ENCODE measurements around the gene SRF. TPM values are rescaled to one million over a fixed set of nuclear protein-coding genes. Genes with fewer than 3 reads are reported as not detected.
A peak's percentile ranks its signal among the peaks of the same experiment; 100 is the strongest.

SRF gene
- 33.8 TPM for polyA plus RNA-seq (2013, experiment 1 of 2)
- polyA plus RNA-seq (2013, experiment 2 of 2) = 33.2 TPM

DNA sequence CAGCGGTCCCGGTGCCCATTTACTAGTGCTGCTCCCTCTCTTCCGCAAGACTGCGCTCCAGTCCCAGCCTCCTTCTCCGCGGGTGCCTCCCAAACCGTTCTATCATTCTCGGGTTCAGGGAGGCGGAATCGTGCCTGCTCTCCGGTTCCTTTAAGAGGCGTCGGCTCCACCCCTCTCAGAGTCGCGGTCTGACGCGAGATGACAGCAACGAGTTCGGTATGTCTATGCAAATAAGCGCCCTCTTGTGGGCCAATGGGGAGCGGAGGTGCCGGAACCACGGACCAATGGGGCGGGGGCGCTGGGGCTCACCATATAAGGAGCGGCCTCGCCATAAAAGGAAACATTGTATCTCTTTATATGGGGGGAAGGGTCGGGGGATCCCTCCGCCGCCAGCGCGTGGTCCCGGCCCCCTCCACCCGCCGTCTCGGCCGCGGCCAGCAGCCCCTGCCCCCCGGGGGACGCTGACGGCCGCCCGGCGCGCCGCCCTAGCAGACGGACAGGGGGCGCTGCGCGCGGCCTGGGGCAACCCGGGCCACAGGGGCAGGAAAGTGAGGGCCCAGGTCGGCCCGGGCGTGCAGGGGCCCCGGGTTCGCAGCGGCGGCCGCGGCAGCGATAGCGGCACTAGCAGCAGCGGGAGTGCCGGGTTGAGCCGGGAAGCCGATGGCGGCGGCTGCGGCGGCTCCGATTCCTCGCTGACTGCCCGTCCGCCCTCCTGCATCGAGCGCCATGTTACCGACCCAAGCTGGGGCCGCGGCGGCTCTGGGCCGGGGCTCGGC, at the start of gene SRF:
Gene SRF, plus strand, starts transcription at position 339 of the 776 bp plus-strand sequence. Its CDS starts 388 bp downstream, at position 727.
- Histone ChIP-seq H3K79me1 (ENCODE audit: low read depth, low read length) (peaks cover 18% of the 10 kb centered on the region), H3K27me3 (ENCODE audit: control insufficient read depth in 3 of 3, insufficient read depth in 3 of 3, low read depth in 1 of 3, low read length in 3 of 3) (no peaks in the 10 kb centered on the region), H3K4me3 (ENCODE audit: low read length in 2 of 2) (peak within 1 kb of the TSS; percentile 78 to 96), H3K4me2 (ENCODE audit: insufficient read depth, low read length, poor library complexity, severe bottlenecking) (peak within 1 kb of the TSS; percentile 85), H3K23ac (ENCODE audit: low read depth, low read length, poor library complexity) (peak within 1 kb of the TSS; percentile 83), H2AFZ (ENCODE audit: low read length) (peak within 1 kb of the TSS; percentile 83), H3K9ac (ENCODE audit: low read depth, low read length, poor library complexity) (peak within 1 kb of the TSS; percentile 94), H3K27ac (replicated peaks; ENCODE audit: low read length) (peak within 1 kb of the TSS; percentile 97), H2BK5ac (ENCODE audit: low read length) (peak within 1 kb of the TSS; percentile 96), H4K8ac (ENCODE audit: low read depth, low read length) (no peak within 1 kb of the TSS), H2BK15ac (ENCODE audit: low read length) (peak within 1 kb of the TSS; percentile 33), H2AK5ac (ENCODE audit: low read depth, low read length) (peak within 1 kb of the TSS; percentile 74), H3K4me1 (ENCODE audit: control insufficient read depth in 2 of 2, insufficient read depth in 1 of 2, low read depth in 1 of 2, low read length in 2 of 2) (peaks cover 17 to 23% of the 10 kb centered on the region in 2 donors), H3K4ac (ENCODE audit: low read length) (no peak within 1 kb of the TSS), H2BK12ac (ENCODE audit: low read length) (no peak within 1 kb of the TSS), H3K36me3 (replicated peaks in 1 of 2; ENCODE audit: control insufficient read depth in 2 of 2, insufficient read depth in 2 of 2, low read length in 2 of 2) (peaks cover 12 to 20% of the 10 kb centered on the region in 2 donors), H4K91ac (ENCODE audit: low read depth, low read length, poor library complexity) (no peak within 1 kb of the TSS), H3K9me3 (replicated peaks in 1 of 2; ENCODE audit: control insufficient read depth in 2 of 2, insufficient read depth in 1 of 2, low read depth in 1 of 2, low read length in 2 of 2) (peaks cover 0 to 2% of the 10 kb centered on the region in 2 donors), H2BK120ac (ENCODE audit: low read depth, low read length) (peak within 1 kb of the TSS; percentile 32), H3K14ac (ENCODE audit: low read length) (peak within 1 kb of the TSS; percentile 78), H3K18ac (ENCODE audit: low read length) (peak within 1 kb of the TSS; percentile 97)
- no CpG with 5 or more reads among the region's 83 CpGs for WGBS, 2 donors (ENCODE audit: extremely low coverage in 2 of 2, insufficient read length in 2 of 2, insufficient replicate concordance in 1 of 2)
- peak; percentile 100 for DNase-seq (ENCODE audit: low spot score)

DNA sequence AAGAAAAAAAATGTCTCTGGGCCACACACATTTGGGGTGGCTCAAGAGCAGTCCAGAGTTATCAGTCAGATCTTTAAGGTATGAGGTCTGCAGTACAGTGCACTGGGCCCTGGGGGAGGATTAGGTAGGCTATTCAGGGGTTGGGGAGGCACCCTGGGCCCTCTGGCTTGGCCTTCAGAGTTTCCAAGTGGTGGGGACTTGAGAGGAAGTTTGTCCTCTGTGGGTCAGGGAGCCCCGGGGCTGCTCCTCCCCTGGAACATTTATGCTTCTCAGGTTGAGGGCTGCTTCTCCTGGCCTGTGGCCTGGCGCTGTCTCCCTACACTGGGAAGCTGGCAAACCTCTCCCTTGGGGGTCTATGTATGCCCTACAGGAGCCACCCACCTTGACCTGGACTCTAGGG, 48.9 kb upstream of the SRF start:
- Histone ChIP-seq H3K4ac (ENCODE audit: low read length) (no peak overlapping the region), H4K91ac (ENCODE audit: low read depth, low read length, poor library complexity) (no peak overlapping the region), H4K8ac (ENCODE audit: low read depth, low read length) (no peak overlapping the region), H2BK120ac (ENCODE audit: low read depth, low read length) (no peak overlapping the region), H2BK12ac (ENCODE audit: low read length) (no peak overlapping the region), H2BK5ac (ENCODE audit: low read length) (no peak overlapping the region), H3K4me2 (ENCODE audit: insufficient read depth, low read length, poor library complexity, severe bottlenecking) (no peak overlapping the region), H3K9ac (ENCODE audit: low read depth, low read length, poor library complexity) (no peak overlapping the region), H3K14ac (ENCODE audit: low read length) (no peak overlapping the region), H2AK5ac (ENCODE audit: low read depth, low read length) (no peak overlapping the region), H3K4me1 (ENCODE audit: control insufficient read depth in 2 of 2, insufficient read depth in 1 of 2, low read depth in 1 of 2, low read length in 2 of 2) (peaks cover 5 to 20% of the 10 kb centered on the region in 2 donors), H2BK15ac (ENCODE audit: low read length) (no peak overlapping the region), H3K23ac (ENCODE audit: low read depth, low read length, poor library complexity) (no peak overlapping the region), H3K27me3 (ENCODE audit: control insufficient read depth in 3 of 3, insufficient read depth in 3 of 3, low read depth in 1 of 3, low read length in 3 of 3) (no peaks in the 10 kb centered on the region), H2AFZ (ENCODE audit: low read length) (no peak overlapping the region), H3K27ac (replicated peaks; ENCODE audit: low read length) (no peak overlapping the region), H3K79me1 (ENCODE audit: low read depth, low read length) (peaks cover 13% of the 10 kb centered on the region), H3K4me3 (ENCODE audit: low read length in 2 of 2) (no peak overlapping the region), H3K18ac (ENCODE audit: low read length) (peak overlapping the region; percentile 30), H3K36me3 (replicated peaks in 1 of 2; ENCODE audit: control insufficient read depth in 2 of 2, insufficient read depth in 2 of 2, low read length in 2 of 2) (no peaks in the 10 kb centered on the region), H3K9me3 (replicated peaks in 1 of 2; ENCODE audit: control insufficient read depth in 2 of 2, insufficient read depth in 1 of 2, low read depth in 1 of 2, low read length in 2 of 2) (no peaks in the 10 kb centered on the region)
- no peak for DNase-seq (ENCODE audit: low spot score)
- no CpG with 5 or more reads among the region's 2 CpGs for WGBS, 2 donors (ENCODE audit: extremely low coverage in 2 of 2, insufficient read length in 2 of 2, insufficient replicate concordance in 1 of 2)

DNA sequence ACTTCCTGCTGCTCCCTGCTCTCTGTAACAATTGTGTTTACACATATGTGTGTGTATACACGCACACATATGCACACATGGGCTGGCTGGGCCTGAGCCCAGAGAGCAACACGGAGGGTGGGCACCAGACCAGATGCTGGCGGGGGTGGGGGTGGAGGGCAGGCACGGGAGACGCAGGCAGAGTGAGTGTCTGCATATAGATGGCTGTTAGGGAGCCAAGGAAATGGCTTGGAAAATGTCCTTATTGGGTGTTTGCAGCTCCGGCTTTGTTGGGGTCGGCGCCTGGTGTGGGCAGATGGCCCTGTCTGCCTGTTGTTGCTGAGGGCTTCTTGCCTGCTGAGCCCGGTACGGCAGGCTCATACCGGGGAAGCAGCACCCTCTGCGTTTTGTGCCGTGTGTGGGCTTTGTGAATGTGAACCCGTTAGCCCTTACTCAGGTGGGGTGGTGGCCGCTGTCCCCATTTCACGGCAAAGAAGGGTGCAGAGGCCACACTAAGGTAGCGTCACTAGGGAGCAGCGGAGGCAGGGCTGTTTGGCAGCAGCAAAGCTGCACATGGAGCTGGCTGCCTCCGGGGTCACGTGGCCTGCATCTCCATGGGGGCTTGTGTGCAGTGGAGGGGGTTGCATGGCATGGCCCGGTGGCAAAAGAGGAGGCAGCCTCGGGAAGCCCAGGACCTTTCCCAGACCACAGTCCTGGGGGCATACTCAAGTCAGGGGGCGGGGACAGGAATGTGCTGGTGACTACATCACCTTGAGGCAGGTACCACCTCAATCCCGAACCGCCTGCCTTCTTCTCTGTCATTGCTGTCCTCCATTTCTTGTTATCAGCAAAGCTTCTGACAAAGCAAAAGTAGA, 47.4 kb upstream of the SRF start:
- peak overlapping the region; percentile 20 for H3K18ac ChIP-seq (ENCODE audit: low read length)
- peaks cover 14% of the 10 kb centered on the region for H3K79me1 ChIP-seq (ENCODE audit: low read depth, low read length)
- H3K4me1 ChIP-seq (ENCODE audit: control insufficient read depth in 2 of 2, insufficient read depth in 1 of 2, low read depth in 1 of 2, low read length in 2 of 2) = peaks cover 5 to 20% of the 10 kb centered on the region in 2 donors
- no CpG with 5 or more reads among the region's 25 CpGs for WGBS, 2 donors (ENCODE audit: extremely low coverage in 2 of 2, insufficient read length in 2 of 2, insufficient replicate concordance in 1 of 2)
- no peak overlapping the region for H3K4me2 ChIP-seq (ENCODE audit: insufficient read depth, low read length, poor library complexity, severe bottlenecking)
- peak overlapping the region; percentile 69 for H3K4ac ChIP-seq (ENCODE audit: low read length)
- no peak overlapping the region for H4K91ac ChIP-seq (ENCODE audit: low read depth, low read length, poor library complexity)
- H2AK5ac ChIP-seq (ENCODE audit: low read depth, low read length) = peak overlapping the region; percentile 53
- no peak overlapping the region for H2BK12ac ChIP-seq (ENCODE audit: low read length)
- no peak overlapping the region for H4K8ac ChIP-seq (ENCODE audit: low read depth, low read length)
- no peak for DNase-seq (ENCODE audit: low spot score)
- H2BK120ac ChIP-seq (ENCODE audit: low read depth, low read length) = no peak overlapping the region
- H3K9me3 ChIP-seq (replicated peaks in 1 of 2; ENCODE audit: control insufficient read depth in 2 of 2, insufficient read depth in 1 of 2, low read depth in 1 of 2, low read length in 2 of 2) = no peaks in the 10 kb centered on the region
- H3K14ac ChIP-seq (ENCODE audit: low read length) = peak overlapping the region; percentile 90
- H3K9ac ChIP-seq (ENCODE audit: low read depth, low read length, poor library complexity) = peak overlapping the region; percentile 86
- no peaks in the 10 kb centered on the region for H3K27me3 ChIP-seq (ENCODE audit: control insufficient read depth in 3 of 3, insufficient read depth in 3 of 3, low read depth in 1 of 3, low read length in 3 of 3)
- peak overlapping the region; percentile 10 for H3K23ac ChIP-seq (ENCODE audit: low read depth, low read length, poor library complexity)
- no peak overlapping the region for H3K27ac ChIP-seq (replicated peaks; ENCODE audit: low read length)
- no peak overlapping the region for H3K4me3 ChIP-seq (ENCODE audit: low read length in 2 of 2)
- H2BK5ac ChIP-seq (ENCODE audit: low read length) = no peak overlapping the region
- H2AFZ ChIP-seq (ENCODE audit: low read length) = no peak overlapping the region
- peak overlapping the region; percentile 30 for H2BK15ac ChIP-seq (ENCODE audit: low read length)
- no peaks in the 10 kb centered on the region for H3K36me3 ChIP-seq (replicated peaks in 1 of 2; ENCODE audit: control insufficient read depth in 2 of 2, insufficient read depth in 2 of 2, low read length in 2 of 2)

DNA sequence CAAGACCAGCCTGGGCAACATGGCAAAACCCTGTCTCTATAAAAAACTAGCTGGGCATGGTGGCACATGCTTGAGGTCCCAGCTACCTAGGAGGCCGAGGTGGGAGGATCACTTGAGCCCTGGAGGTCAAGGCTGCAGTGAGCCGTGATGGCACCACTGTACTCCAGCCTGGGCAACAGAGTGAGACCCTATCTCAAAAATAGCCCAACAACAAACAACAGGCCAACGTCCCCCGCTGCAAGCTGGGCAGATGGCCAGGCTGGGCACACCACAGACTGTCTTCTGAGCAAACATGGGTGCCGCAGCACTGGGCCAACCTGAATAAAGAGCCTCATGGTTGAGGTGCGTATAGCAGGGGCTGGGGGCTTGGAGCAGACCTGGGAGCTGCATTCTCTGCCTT, 46.6 kb upstream of the SRF start:
- Histone ChIP-seq H3K18ac (ENCODE audit: low read length) (peak overlapping the region; percentile 83), H3K27ac (replicated peaks; ENCODE audit: low read length) (no peak overlapping the region), H2AFZ (ENCODE audit: low read length) (no peak overlapping the region), H3K4me1 (ENCODE audit: control insufficient read depth in 2 of 2, insufficient read depth in 1 of 2, low read depth in 1 of 2, low read length in 2 of 2) (peaks cover 5 to 20% of the 10 kb centered on the region in 2 donors), H3K36me3 (replicated peaks in 1 of 2; ENCODE audit: control insufficient read depth in 2 of 2, insufficient read depth in 2 of 2, low read length in 2 of 2) (peaks cover 0 to 2% of the 10 kb centered on the region in 2 donors), H3K4me3 (ENCODE audit: low read length in 2 of 2) (no peak overlapping the region), H4K91ac (ENCODE audit: low read depth, low read length, poor library complexity) (no peak overlapping the region), H2BK12ac (ENCODE audit: low read length) (no peak overlapping the region), H3K79me1 (ENCODE audit: low read depth, low read length) (peaks cover 18% of the 10 kb centered on the region), H3K9ac (ENCODE audit: low read depth, low read length, poor library complexity) (no peak overlapping the region), H3K4ac (ENCODE audit: low read length) (no peak overlapping the region), H4K8ac (ENCODE audit: low read depth, low read length) (no peak overlapping the region), H3K23ac (ENCODE audit: low read depth, low read length, poor library complexity) (no peak overlapping the region), H3K4me2 (ENCODE audit: insufficient read depth, low read length, poor library complexity, severe bottlenecking) (no peak overlapping the region), H2BK5ac (ENCODE audit: low read length) (no peak overlapping the region), H2BK15ac (ENCODE audit: low read length) (no peak overlapping the region), H3K14ac (ENCODE audit: low read length) (no peak overlapping the region), H2BK120ac (ENCODE audit: low read depth, low read length) (no peak overlapping the region), H3K27me3 (ENCODE audit: control insufficient read depth in 3 of 3, insufficient read depth in 3 of 3, low read depth in 1 of 3, low read length in 3 of 3) (no peaks in the 10 kb centered on the region), H2AK5ac (ENCODE audit: low read depth, low read length) (no peak overlapping the region), H3K9me3 (replicated peaks in 1 of 2; ENCODE audit: control insufficient read depth in 2 of 2, insufficient read depth in 1 of 2, low read depth in 1 of 2, low read length in 2 of 2) (no peaks in the 10 kb centered on the region)
- no peak for DNase-seq (ENCODE audit: low spot score)
- WGBS, 2 donors (ENCODE audit: extremely low coverage in 2 of 2, insufficient read length in 2 of 2, insufficient replicate concordance in 1 of 2) = no CpG with 5 or more reads among the region's 6 CpGs
